HG03045 (cell line): ENCODE measurements around the gene ELL3.
"Not testable (repeated sequence)": the region's sequence is repeated elsewhere in the genome, so short reads cannot be mapped to it uniquely, and the experiment has no call there.

ENCODE experiments used
- ATAC-seq: cut with Tn5 transposase; IDR thresholded peaks from one replicate; pipeline ENCODE4 v1.9.1; 2021; ENCODE audit warnings: mild to moderate bottlenecking, moderate library complexity; ENCODE audit not compliant: unreplicated experiment

ELL3 gene, protein sequence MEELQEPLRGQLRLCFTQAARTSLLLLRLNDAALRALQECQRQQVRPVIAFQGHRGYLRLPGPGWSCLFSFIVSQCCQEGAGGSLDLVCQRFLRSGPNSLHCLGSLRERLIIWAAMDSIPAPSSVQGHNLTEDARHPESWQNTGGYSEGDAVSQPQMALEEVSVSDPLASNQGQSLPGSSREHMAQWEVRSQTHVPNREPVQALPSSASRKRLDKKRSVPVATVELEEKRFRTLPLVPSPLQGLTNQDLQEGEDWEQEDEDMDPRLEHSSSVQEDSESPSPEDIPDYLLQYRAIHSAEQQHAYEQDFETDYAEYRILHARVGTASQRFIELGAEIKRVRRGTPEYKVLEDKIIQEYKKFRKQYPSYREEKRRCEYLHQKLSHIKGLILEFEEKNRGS

DNA sequence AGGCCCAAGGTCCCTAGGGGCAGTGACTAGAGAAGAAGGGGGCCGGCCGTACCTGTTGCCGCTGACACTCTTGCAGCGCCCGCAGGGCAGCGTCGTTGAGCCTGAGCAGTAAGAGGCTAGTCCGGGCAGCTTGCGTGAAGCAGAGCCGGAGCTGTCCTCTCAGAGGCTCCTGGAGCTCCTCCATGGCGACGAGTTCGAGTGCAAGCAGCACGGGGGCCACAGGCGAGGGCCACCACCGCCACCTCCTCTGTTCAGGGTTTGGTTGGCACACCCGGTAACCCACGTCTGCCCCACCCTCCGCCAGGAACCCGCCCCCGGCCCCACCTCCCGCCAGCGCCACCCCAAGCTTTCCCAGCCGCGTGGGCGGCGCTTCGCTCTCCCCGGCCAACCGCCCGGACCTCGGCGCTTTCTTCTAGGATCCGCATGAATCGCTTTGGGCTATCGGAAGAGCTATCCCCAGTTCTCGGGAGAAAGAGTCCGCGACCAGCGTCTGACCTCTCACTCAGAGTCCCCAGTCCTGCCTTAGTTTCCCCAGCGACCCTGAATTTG lies at the start of gene ELL3:
Gene ELL3 (minus strand): TSS at position 249 of the 549 bp plus-strand sequence. CDS start 65 bp downstream, at position 184.
- peak; percentile 37 for ATAC-seq

DNA sequence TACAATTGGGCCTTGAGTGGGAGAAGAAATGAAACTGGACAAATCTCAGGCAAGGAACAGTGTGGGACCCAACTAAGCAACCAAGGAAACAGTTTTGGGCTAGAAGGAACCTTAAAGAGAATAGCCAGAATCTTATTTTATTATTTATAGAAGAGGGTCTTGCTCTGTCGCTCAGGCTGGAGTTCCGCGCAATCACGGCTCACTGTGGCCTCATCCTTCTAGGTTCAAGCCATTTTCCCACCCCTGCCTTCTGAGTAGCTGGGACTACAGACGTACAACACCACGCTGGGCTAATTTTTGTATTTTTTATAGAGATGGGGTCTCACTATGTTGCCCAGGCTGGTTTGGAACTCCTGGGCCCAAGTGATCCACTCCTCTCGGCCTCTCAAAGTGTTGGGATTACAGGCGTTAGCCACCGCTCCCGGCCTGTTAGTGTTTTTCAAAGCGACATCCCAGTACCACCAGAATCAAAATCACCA lies 49.3 kb upstream of the ELL3 start:
- no peak for ATAC-seq

- not testable (repeated sequence) for ATAC-seq
Measured at GRCh38 chr15:43825305-43825704, 48.5 kb upstream of the ELL3 start.

DNA sequence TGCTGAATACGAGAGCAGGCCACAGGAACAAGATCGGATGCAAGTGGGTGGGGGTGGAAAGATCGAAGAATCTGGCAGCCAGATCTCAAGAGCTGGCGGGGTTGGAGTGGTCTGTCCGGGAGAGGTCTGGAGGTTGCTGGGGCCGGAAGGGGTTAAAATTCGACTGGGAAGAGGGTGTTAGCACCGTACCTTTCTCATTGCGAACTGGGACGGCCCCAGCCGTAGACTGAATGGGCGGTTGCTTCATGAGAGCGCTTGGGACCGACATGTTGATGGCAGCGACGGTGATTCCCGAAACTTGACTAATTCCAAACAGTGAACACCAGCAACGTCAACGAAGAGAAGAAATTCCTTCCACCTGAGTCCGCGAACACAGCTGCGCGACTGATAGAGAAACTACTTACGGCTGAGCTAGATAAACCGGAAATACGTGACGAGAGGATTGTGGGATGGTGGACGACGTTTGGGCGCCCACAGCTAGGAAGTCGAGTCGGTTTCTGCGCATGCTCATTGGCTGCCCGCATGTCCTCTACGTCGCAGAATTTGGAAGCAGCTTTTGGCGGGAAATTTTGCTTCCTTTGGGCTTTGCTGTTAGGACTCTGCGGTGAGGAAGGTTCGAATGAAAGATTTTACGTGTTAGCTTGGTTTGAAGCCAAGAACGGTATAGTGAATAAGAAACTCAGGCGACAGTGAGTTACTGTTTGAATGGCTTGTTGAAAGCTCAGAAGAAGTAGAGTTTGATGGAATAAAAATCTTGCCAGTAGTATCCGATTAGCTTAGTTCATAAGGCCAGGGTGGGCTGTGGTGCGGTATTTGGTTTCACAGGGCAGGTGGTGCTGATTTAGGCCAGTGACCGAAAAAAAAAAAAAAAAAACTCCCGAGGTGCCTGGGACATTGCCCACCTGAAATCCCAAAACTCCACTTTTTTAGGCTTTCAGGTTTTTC lies 47.8 kb upstream of the ELL3 start, which contains the start of gene MFAP1:
Gene MFAP1 (minus strand): TSS at position 389 of the 945 bp plus-strand sequence. CDS start 121 bp downstream, at position 268.
- ATAC-seq = peak; percentile 63

DNA sequence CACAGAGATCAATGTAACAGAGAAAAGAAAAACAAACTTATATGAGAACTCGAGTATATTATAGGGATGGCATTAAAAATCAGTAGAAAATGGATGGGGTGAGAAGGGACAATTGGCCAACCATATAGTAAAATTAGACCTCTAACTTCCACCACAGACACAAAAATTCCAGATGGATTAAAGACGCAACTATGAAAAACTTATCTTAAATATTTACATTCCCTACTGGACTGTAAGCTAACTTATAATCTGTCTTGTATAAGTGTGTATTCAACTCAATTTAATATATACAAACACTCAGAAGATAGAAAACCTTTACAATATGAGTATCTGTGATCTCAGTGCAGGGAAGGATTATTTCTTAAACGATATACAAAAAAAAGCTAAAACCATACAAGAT lies 44.7 kb upstream of the ELL3 start:
- ATAC-seq = no peak

DNA sequence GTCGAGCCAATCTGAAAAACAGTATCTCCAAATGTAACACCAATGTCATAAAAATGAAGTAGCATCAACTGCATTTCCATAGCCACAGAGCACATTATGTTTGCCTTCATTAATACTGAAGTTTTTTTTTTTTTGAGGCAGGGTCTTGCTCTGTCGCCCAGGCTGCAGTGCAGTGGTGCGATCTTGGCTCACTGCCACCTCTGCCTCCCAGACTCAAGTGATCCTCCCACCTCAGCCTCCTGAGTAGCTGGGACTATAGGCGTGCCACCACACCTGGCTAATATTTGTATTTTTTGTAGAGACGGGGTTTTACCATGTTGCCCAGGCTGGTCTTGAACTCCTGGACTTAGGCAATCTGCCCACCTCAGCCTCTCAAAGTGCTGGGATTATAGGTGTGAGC lies 38.3 kb upstream of the ELL3 start:
- not testable (repeated sequence) for ATAC-seq

DNA sequence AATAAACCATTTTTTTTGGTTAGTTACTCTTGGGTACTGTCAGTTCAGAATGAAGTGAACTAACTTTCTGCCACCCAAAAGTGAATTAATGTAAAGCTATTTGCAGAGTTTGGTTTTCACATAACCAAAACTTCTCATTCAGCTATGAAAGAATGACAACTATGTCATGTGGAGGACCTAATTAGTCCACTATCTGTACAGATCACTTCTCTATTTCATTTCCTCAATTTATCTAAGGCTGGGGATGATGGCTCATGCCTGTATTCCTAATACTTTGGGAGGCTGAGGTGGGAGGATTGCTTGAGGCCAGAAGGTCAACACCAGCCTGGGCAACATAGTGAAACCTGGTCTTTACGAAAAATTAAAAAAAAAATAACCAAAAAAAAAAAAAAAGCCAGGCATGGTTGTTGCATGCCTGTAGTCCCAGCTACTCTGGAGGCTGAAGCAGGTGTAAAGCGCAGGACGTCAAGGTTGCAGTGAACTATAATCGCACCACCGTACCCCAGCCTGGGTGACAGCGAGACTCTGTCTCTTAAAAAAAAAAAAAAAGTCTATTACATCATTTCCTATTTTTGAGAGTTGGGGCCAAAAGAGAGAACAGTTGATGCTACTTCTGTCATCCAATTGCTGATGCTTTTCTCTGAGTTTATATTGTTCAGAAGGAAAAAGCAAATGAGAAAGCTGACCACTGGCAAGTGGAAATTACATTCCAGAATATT lies 32.4 kb upstream of the ELL3 start:
- ATAC-seq = no peak

GRCh38 chr15:43808435-43808950 lies 31.7 kb upstream of the ELL3 start:
- ATAC-seq = no peak

- not testable (repeated sequence) for ATAC-seq
Measured at GRCh38 chr15:43802676-43803075, 25.9 kb upstream of the ELL3 start.

- ATAC-seq = peak; percentile 87
Measured at GRCh38 chr15:43800286-43801141, 23.7 kb upstream of the ELL3 start, which contains the start of gene HYPK. Gene HYPK, plus strand, starts transcription at chr15:43800599. Its CDS starts 24 bp downstream, at chr15:43800623.

- ATAC-seq = no peak
Measured at GRCh38 chr15:43799945-43800285, 23.1 kb upstream of the ELL3 start, which contains the start of gene SERINC4. Gene SERINC4, minus strand, starts transcription at chr15:43800220. Its CDS starts 234 bp downstream, at chr15:43799986.

- ATAC-seq = no peak
Measured at GRCh38 chr15:43799209-43799944, 22.6 kb upstream of the ELL3 start.

DNA sequence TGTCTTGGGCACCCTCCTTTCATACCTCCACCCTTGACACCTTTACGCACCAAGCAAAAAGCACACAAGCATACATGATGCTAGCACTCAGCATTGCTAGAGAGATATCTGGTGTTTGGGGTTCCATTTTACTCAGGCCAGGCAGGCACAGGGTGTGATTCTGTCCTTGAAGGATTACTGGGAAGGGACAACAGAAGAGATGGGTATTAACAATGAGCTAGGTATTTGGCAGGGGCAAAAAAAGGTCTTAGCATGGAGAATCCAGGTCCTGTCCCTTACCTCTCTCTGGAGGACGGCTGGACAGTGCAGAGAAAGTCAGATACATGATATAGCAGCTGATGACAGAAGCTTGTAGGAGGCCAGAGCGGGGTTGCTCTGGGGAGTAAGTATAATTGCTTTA lies 19.8 kb upstream of the ELL3 start:
- ATAC-seq = no peak

GRCh38 chr15:43795997-43796396 lies 19.2 kb upstream of the ELL3 start:
- ATAC-seq = no peak

- ATAC-seq = no peak
Measured at GRCh38 chr15:43795197-43795596, 18.4 kb upstream of the ELL3 start.

DNA sequence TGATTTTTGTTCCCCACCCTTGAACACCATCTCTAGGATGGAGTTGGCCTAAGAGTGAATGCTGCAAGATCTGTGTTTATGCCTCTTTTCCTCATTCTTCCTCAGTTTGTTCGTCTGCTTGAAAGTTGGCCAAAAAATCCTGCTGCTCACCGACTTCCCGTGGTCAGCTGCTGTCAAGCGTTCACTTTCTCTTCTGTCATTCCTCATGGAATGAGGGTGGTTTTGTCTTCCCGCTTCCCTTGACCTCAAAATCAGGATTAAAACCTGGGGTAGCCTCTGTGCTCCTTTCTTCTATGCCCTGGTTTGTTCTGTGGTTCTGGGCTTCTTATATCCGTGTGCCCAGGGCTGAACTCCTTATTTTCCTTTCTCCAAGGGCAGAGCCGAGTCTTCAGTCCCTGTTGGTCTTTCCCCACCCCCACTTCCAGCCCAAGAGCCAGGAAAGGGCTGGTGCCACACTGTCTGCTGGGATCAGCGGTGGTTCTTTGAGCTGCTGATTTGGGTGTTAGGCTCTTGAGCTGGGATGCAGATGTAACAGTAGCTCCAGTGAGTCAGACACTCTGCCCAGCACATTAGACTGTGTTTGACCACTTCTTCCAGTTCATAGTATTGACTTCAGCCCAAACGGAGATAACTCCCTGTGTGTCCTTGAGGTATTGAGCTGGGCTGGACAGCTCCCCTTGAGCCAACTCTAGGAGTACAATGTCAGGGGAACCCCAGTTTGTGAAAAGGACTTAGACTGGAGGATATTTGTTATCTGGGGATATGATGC lies 17.7 kb upstream of the ELL3 start:
- ATAC-seq = no peak

GRCh38 chr15:43793647-43794046 lies 16.9 kb upstream of the ELL3 start:
- no peak for ATAC-seq
